K562 (cell line): ENCODE data around the gene ALKBH7. TPM values are rescaled to one million over a fixed set of nuclear protein-coding genes. Genes with fewer than 3 reads are reported as not detected.

Experiments used
- ATAC-seq: fragments of 200-7000 bp; cut with Tn5 transposase; 3 replicates; pipeline ENCODE4 v1.9.1; 2020; ENCODE audit warnings: moderate library complexity
- BruUV-seq: library from RNA; stranded (reverse); fragments of 400-500 nt; replicated peaks from 2 replicates; lab custom pipeline; 2021; lab: Mats Ljungman, UMichigan
- CTCF ChIA-PET: fragments of 300-600 bp; formaldehyde crosslinking; extraction: SDS; loops from one replicate; lab custom pipeline; 2021; ENCODE audit warnings: low intra/inter-chr PET ratio; lab: Yijun Ruan, JAX
- POLR2A ChIA-PET: fragments of 300-600, 350-650 bp; sonication (Branson Sonifier 250); formaldehyde crosslinking; extraction: SDS; loops from one replicate; lab custom pipeline; 2021; ENCODE audit warnings: antibody characterized with exemption, inconsistent platforms; lab: Yijun Ruan, JAX
- DNase-seq, 4 experiments: peaks; one replicate each; pipeline versions ENCODE4 v3.0.0 to v3.0.0-alpha.2; 2011 to 2018; ENCODE audit warnings: low spot score in 3 of 4, mixed read lengths in 3 of 4; ENCODE audit errors: extremely low read depth in 1 of 4
- FAIRE-seq: peaks from 2 replicates; lab custom pipeline; 2011; peaks lifted over from hg19 to GRCh38; lab: Jason Lieb, UNC
- H2AFZ ChIP-seq: 2 replicates; pipeline ENCODE4 v1.6.0; 2011; ENCODE audit warnings: low read depth, low read length, control low read depth, inconsistent platforms
- H3K27ac ChIP-seq: fragments of 200-600 bp; 3 replicates; pipeline ENCODE4 v1.8.0; 2011; ENCODE audit warnings: low read depth, mild to moderate bottlenecking, control low read depth, inconsistent platforms, low read length, moderate library complexity, mixed read lengths; ENCODE audit errors: extremely low read depth
- H3K27me3 ChIP-seq, 2 experiments: fragments of 300-600 bp in 1 of 2; 2 replicates in 1 of 2; 3 replicates in 1 of 2; pipeline versions ENCODE4 v1.6.0 to v1.8.0; 2011; ENCODE audit warnings: inconsistent platforms in 2 of 2, low read length in 2 of 2, mild to moderate bottlenecking in 1 of 2, mixed read lengths in 1 of 2, moderate library complexity in 1 of 2; ENCODE audit not compliant: control insufficient read depth in 2 of 2, insufficient read depth in 2 of 2
- H3K36me3 ChIP-seq: fragments of 300-600 bp; 3 replicates; pipeline ENCODE4 v1.8.0; 2011; ENCODE audit warnings: mild to moderate bottlenecking, low read length, inconsistent platforms; ENCODE audit not compliant: control insufficient read depth, insufficient read depth
- H3K4me1 ChIP-seq, 2 experiments: fragments of 200-600 bp in 1 of 2; replicated peaks in 1 of 2; 2 replicates in 1 of 2; 3 replicates in 1 of 2; pipeline versions ENCODE4 v1.5.1 to v1.8.0; 2011; ENCODE audit warnings: inconsistent platforms in 2 of 2, low read length in 2 of 2, mild to moderate bottlenecking in 1 of 2, mixed read lengths in 1 of 2, moderate library complexity in 1 of 2; ENCODE audit not compliant: control insufficient read depth in 2 of 2, insufficient read depth in 2 of 2
- H3K4me2 ChIP-seq: 2 replicates; pipeline ENCODE4 v1.6.1; 2011; ENCODE audit warnings: low read length, control low read depth, inconsistent platforms, mixed read lengths; ENCODE audit not compliant: insufficient read depth
- H3K4me3 ChIP-seq: fragments of 200-600 bp; sonication (generic), shearing (Covaris generic); 2 replicates; pipeline ENCODE4 v1.5.1; 2016; ENCODE audit warnings: control low read depth, inconsistent platforms
- H3K79me2 ChIP-seq: fragments of 200-600 bp; 3 replicates; pipeline ENCODE4 v1.8.0; 2011; ENCODE audit warnings: low read length, inconsistent platforms; ENCODE audit not compliant: control insufficient read depth, insufficient read depth
- H3K9ac ChIP-seq, 2 experiments: 2 replicates each; pipeline versions ENCODE4 v1.6.0 to v1.6.1; 2011; ENCODE audit warnings: low read depth in 2 of 2, low read length in 2 of 2, control low read depth in 1 of 2, inconsistent platforms in 1 of 2, mild to moderate bottlenecking in 1 of 2, mixed read lengths in 1 of 2; ENCODE audit not compliant: insufficient read depth in 1 of 2
- H3K9me1 ChIP-seq: one replicate; pipeline ENCODE4 v1.6.0; 2011; ENCODE audit warnings: inconsistent platforms, mild to moderate bottlenecking, low read length, moderate library complexity; ENCODE audit not compliant: control insufficient read depth, insufficient read depth
- H3K9me3 ChIP-seq: replicated peaks from 2 replicates; pipeline ENCODE4 v1.5.1; 2011; ENCODE audit warnings: low read depth, low read length, inconsistent platforms; ENCODE audit not compliant: control insufficient read depth, insufficient read depth
- H4K20me1 ChIP-seq: replicated peaks from 2 replicates; pipeline ENCODE4 v1.6.1; 2011; ENCODE audit warnings: low read length, inconsistent platforms, mixed read lengths; ENCODE audit not compliant: control insufficient read depth, insufficient read depth
- CHD1 ChIP-seq: fragments of 200-600 bp; sonication (generic); IDR thresholded peaks from one replicate; pipeline ENCODE4 v1.6.1; 2012; ENCODE audit warnings: mild to moderate bottlenecking, moderate library complexity, low read length, inconsistent platforms
- CTBP1 ChIP-seq: fragments of 450-650 bp; IDR thresholded peaks from 2 replicates; pipeline ENCODE4 v1.6.1; 2016; ENCODE audit warnings: borderline replicate concordance
- ELF4 ChIP-seq: fragments of 450-650 bp; formaldehyde crosslinking; IDR thresholded peaks from 2 replicates; pipeline ENCODE4 v1.4.0; 2022; ENCODE audit warnings: missing genetic modification characterization
- EP400 ChIP-seq: fragments of 450-650 bp; IDR thresholded peaks from 2 replicates; pipeline ENCODE4 v1.6.1; 2017; ENCODE audit warnings: antibody characterized with exemption, mild to moderate bottlenecking, moderate library complexity
- HSF4 ChIP-seq: fragments of 250-450 bp; sonication (Bioruptor Pico); IDR thresholded peaks from 2 replicates; pipeline ENCODE4 v2.1.2; 2022; ENCODE audit warnings: mild to moderate bottlenecking, moderate library complexity, borderline replicate concordance
- POLR2A ChIP-seq: fragments of 450-650 bp; conservative IDR thresholded peaks from 2 replicates; pipeline ENCODE4 v1.6.1; 2016
- TAF1 ChIP-seq: IDR thresholded peaks from 2 replicates; pipeline ENCODE4 v1.6.1; 2011; ENCODE audit warnings: mild to moderate bottlenecking, low read length, moderate library complexity; ENCODE audit not compliant: insufficient read depth, control insufficient read depth, severe bottlenecking; ENCODE audit errors: extremely low read depth
- ZNF263 ChIP-seq: sonication (generic); formaldehyde crosslinking; IDR thresholded peaks from 2 replicates; pipeline ENCODE4 v1.8.0; 2022; ENCODE audit warnings: mild to moderate bottlenecking, missing genetic modification reagents, borderline replicate concordance
- ZNF431 ChIP-seq: sonication (generic); formaldehyde crosslinking; IDR thresholded peaks from 2 replicates; pipeline ENCODE4 v1.8.0; 2022; ENCODE audit warnings: mild to moderate bottlenecking, missing genetic modification reagents
- WGBS: fragments of 100-300 bp; shearing (Covaris generic); methylation state at CpG from one replicate; pipeline ENCODE4 v1.1.6; 2016; ENCODE audit warnings: low coverage, mixed read lengths; ENCODE audit not compliant: insufficient coverage; ENCODE audit errors: missing lambda C conversion rate; 5-methylcytosine and 5-hydroxymethylcytosine counted together
- in situ Hi-C: fragments of 300-500 bp; cut with MboI; formaldehyde crosslinking; loops from 4 replicates; pipeline ENCODE4 v1.15.0; 2018; ENCODE audit warnings: inconsistent platforms, mixed read lengths
- intact Hi-C: fragments of 100-400 bp; cut with micrococcal nuclease; formaldehyde crosslinking; loops from 2 replicates; pipeline ENCODE4 v1.14.2; 2022
- polyA plus RNA-seq, 8 experiments: library from polyadenylated mRNA; depleted of rRNA in 4 of 8; stranded (reverse) in 5 of 8; unstranded in 3 of 8; fragments of >200 nt; fragmentation: Nextera tagmentation in 2 of 8; fragmentation: Illumina TruSeq in 1 of 8; extraction: Ambion mirVana in 2 of 8; extraction: Trizol in 1 of 8; gene quantifications; 2 replicates each; pipeline versions ENCODE4 v1.2.1 to v1.2.3, GENCODE V29; 2011 to 2014; ENCODE audit warnings: inconsistent platforms in 1 of 8, missing spikeins in 1 of 8
- total RNA-seq, 7 experiments: library from RNA; depleted of rRNA in 6 of 7; stranded (reverse); fragments of >200 nt in 6 of 7; fragmentation: Illumina TruSeq in 2 of 7; extraction: Trizol in 2 of 7; gene quantifications; 2 replicates each; pipeline versions ENCODE4 v1.2.1 to v1.2.3, GENCODE V29; 2011 to 2021; ENCODE audit warnings: low replicate concordance in 1 of 7
- TF ChIP-seq, protein P1 (sequence below), 2 experiments: fragments of 450-650 bp; conservative IDR thresholded peaks; 2 replicates each; pipeline ENCODE4 v1.6.1; 2017; ENCODE audit warnings: mild to moderate bottlenecking in 2 of 2, moderate library complexity in 2 of 2
- TF ChIP-seq, protein P2 (sequence below): sonication (generic); formaldehyde crosslinking; IDR thresholded peaks from 2 replicates; pipeline ENCODE4 v1.8.0; 2022; ENCODE audit warnings: missing genetic modification reagents, mild to moderate bottlenecking, moderate library complexity, borderline replicate concordance
- TF ChIP-seq, protein P3 (sequence below), 3 experiments: fragments of 200-800 bp in 1 of 3; sonication (Bioruptor generic) in 1 of 3; sonication (generic) in 1 of 3; formaldehyde crosslinking in 1 of 3; IDR thresholded peaks; 2 replicates each; pipeline versions ENCODE4 v1.6.1 to v1.8.0; 2016 to 2022; ENCODE audit warnings: mild to moderate bottlenecking in 2 of 3, missing compliant biosample characterization in 2 of 3, missing genetic modification characterization in 2 of 3, missing genetic modification reagents in 1 of 3
- TF ChIP-seq, protein P4 (sequence below): conservative IDR thresholded peaks from 2 replicates; pipeline ENCODE4 v1.6.1; 2011; ENCODE audit warnings: low read depth, mild to moderate bottlenecking, low read length; ENCODE audit not compliant: control insufficient read depth

ALKBH7 gene
- total and polyA plus RNA-seq, 9 of the 15 experiments (the other 6 are each of a cell fraction or from before 2014, with no cell fraction given), result 0.69 to 94.8 (median 17.6) TPM

DNA sequence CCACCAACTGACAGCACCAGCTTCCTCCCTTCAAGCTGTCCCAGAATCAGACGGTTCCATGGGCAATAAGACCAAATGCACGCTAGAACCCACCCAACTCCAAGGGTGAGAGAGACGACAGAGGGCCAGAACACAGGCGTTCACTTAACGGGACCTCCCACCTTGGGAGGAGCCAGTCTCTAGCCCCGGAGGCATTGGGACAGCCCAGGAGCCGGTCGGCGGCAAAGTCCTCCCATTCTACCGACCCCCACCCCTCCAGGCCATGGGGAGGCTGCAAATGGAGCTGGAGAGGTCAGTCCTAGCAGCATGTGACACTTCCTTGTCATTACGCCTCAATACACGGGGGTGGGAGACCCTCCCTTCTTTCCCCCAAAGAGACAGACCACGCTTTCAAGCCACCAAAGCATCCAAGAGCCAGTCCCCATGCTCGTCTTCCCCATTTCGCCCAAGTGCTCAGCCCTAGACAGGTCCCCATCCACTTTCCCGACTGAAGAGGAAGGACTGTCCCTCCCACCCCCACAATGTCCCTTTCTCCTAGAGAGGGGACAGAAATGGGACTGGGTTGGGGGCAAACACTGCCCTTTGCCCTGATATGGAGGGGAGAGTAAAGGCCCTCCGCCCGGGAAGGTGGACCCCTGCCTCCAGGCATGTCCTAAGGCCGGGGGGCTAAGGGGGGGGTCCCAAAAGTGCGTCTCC, 51.1 kb downstream of the ALKBH7 start:
- Histone ChIP-seq H3K27ac (peak overlapping the region; percentile 70), H3K9me1 (peaks cover 11% of the 10 kb centered on the region), H4K20me1 (peaks cover 51% of the 10 kb centered on the region), H3K4me1 (peaks cover 17 to 43% of the 10 kb centered on the region in 2 experiments), H3K36me3 (peaks cover 47% of the 10 kb centered on the region), H2AFZ (no peak overlapping the region), H3K27me3 (no peaks in the 10 kb centered on the region), H3K4me3 (peak overlapping the region; percentile 82), H3K9ac (peak overlapping the region; percentile 80 to 92), H3K79me2 (peaks cover 63% of the 10 kb centered on the region), H3K9me3 (no peaks in the 10 kb centered on the region), H3K4me2 (peak overlapping the region; percentile 95)
- DNase-seq, result peak; percentile 43 to 76 (median 54)
- peak; percentile 87 for FAIRE-seq
- ChIA-PET POLR2A (interaction anchor here (0.7 to 2.4 kb wide), 3 partner anchors 9 to 147 kb away, joined by 3 to 16 read pairs (median 3); no protein-coding TSS in a partner anchor), CTCF (no interaction called here)
- 0% methylated on average over 20 of the region's 20 CpGs for WGBS
- BruUV-seq, result no TSS peak
- peak; percentile 23 for ATAC-seq
- intact Hi-C loops (loop anchor here (10.0 kb wide), 2 partner anchors 109 to 259 kb away; no protein-coding TSS in a partner anchor), in situ Hi-C loops (no loop called here)
- TF ChIP-seq ZNF431 (CRISPR knock-in tag) (0 out of 2 replicates have a peak, but pooled peaks have one; percentile 14), EP400 (no peak), HSF4 (CRISPR knock-in tag) (no peak), CTBP1 (no peak), TAF1 (peak; percentile 31), CHD1 (peak; percentile 80), ZNF263 (CRISPR knock-in tag) (peak; percentile 40; the same call in 1 of the 2 replicates), ELF4 (CRISPR knock-in tag) (peak; percentile 29; the same call in 1 of the 2 replicates), POLR2A (peak; percentile 26; the same call in 1 of the 2 replicates)
- TF ChIP-seq, protein P1, sequence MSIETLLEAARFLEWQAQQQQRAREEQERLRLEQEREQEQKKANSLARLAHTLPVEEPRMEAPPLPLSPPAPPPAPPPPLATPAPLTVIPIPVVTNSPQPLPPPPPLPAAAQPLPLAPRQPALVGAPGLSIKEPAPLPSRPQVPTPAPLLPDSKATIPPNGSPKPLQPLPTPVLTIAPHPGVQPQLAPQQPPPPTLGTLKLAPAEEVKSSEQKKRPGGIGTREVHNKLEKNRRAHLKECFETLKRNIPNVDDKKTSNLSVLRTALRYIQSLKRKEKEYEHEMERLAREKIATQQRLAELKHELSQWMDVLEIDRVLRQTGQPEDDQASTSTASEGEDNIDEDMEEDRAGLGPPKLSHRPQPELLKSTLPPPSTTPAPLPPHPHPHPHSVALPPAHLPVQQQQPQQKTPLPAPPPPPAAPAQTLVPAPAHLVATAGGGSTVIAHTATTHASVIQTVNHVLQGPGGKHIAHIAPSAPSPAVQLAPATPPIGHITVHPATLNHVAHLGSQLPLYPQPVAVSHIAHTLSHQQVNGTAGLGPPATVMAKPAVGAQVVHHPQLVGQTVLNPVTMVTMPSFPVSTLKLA (conservative IDR thresholded peaks at IDR 0.05), result peak in 1 of 2 experiments; percentile 42; a peak in 1 of 4 replicates
- TF ChIP-seq, protein P2, sequence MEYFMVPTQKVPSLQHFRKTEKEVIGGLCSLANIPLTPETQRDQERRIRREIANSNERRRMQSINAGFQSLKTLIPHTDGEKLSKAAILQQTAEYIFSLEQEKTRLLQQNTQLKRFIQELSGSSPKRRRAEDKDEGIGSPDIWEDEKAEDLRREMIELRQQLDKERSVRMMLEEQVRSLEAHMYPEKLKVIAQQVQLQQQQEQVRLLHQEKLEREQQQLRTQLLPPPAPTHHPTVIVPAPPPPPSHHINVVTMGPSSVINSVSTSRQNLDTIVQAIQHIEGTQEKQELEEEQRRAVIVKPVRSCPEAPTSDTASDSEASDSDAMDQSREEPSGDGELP (CRISPR knock-in tag), result 0 out of 2 replicates have a peak, but pooled peaks have one; percentile 10
- TF ChIP-seq, protein P3, sequence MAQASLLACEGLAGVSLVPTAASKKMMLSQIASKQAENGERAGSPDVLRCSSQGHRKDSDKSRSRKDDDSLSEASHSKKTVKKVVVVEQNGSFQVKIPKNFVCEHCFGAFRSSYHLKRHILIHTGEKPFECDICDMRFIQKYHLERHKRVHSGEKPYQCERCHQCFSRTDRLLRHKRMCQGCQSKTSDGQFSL (CRISPR knock-in tag; IDR thresholded peaks at IDR 0.05), result no peak
- TF ChIP-seq, protein P3 (tag; IDR thresholded peaks at IDR 0.05), result peak in 1 of 2 experiments; percentile 47; a peak in 1 of 4 replicates
- TF ChIP-seq, protein P4, sequence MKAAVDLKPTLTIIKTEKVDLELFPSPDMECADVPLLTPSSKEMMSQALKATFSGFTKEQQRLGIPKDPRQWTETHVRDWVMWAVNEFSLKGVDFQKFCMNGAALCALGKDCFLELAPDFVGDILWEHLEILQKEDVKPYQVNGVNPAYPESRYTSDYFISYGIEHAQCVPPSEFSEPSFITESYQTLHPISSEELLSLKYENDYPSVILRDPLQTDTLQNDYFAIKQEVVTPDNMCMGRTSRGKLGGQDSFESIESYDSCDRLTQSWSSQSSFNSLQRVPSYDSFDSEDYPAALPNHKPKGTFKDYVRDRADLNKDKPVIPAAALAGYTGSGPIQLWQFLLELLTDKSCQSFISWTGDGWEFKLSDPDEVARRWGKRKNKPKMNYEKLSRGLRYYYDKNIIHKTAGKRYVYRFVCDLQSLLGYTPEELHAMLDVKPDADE, result peak; percentile 34; the same call in 1 of the 2 replicates
